Peyer's patch (tissue), 4 donors: Measurements from ENCODE around the gene ITPRIPL1.

ENCODE experiments used
- CTCF ChIP-seq, 6 experiments: fragments of 450-650 bp in 4 of 6; fragments of 200-600 bp in 2 of 6; sonication (generic) in 1 of 6; IDR thresholded peaks; one replicate each; pipeline ENCODE4 v1.5.1; 2017 to 2019; ENCODE audit warnings: antibody characterized with exemption in 6 of 6, mild to moderate bottlenecking in 3 of 6, moderate library complexity in 1 of 6
- POLR2A ChIP-seq, 2 donors: fragments of 450-650 bp; IDR thresholded peaks; one replicate each; pipeline ENCODE4 v1.5.1; 2017; ENCODE audit warnings: antibody characterized with exemption in 2 of 2, mild to moderate bottlenecking in 2 of 2, moderate library complexity in 2 of 2

- no peak for TF ChIP-seq POLR2A (IDR thresholded peaks at IDR 0.05)
- TF ChIP-seq CTCF (IDR thresholded peaks at IDR 0.05) = no peak
These were observed 48.2 kb upstream of the ITPRIPL1 start for GRCh38 chr2:96276787-96277499.
